Hematopoietic multipotent progenitor cell treated with erythropoietin and hydrocortisone succinate and interleukin-3 and kit ligand, for 15 days (in vitro differentiated cells): ENCODE results near the gene RTP3.
A peak's percentile ranks its signal among the peaks of the same experiment; 100 is the strongest.
"Not testable (repeated sequence)": the region's sequence is repeated elsewhere in the genome, so short reads cannot be mapped to it uniquely, and the experiment has no call there.

Experiments used
- DNase-seq: peaks from one replicate; pipeline ENCODE4 v3.0.0-alpha.2; 2015; ENCODE audit warnings: low spot score

RTP3 gene

GRCh38 chr3:46548611-46549010 lies 50.8 kb downstream of the RTP3 start:
- not testable (repeated sequence) for DNase-seq

GRCh38 chr3:46549408-46549904 lies 51.7 kb downstream of the RTP3 start:
- peak; percentile 64 for DNase-seq

DNA sequence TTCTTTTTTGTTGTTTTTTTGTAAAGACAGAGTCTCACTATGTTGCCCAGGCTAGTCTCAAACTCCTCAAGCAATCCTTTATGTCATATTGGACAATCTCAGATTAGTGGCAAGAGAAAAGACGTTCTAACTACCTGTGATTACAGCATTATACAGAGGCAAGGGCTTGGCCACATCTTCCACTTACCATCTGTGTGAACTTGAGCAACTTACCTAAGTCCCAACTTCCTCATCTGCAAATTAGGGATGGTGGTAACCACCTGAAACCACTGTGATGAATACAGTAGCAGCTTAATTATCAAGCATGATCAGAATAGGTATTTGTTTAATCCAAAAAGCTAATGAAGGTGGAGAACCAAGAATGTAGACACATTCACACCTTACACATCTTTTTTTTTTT lies 52.2 kb downstream of the RTP3 start:
- DNase-seq = no peak
